PC-9 (cell line): Measurements from ENCODE around the gene OR8D2.

ENCODE experiments used
- CTCF ChIP-seq: fragments of 200-600 bp; sonication (generic); conservative IDR thresholded peaks from 2 replicates; pipeline ENCODE4 v1.6.1; 2017; ENCODE audit warnings: mixed run types, antibody characterized with exemption, mild to moderate bottlenecking, moderate library complexity
- EZH2 ChIP-seq: fragments of 200-600 bp; sonication (generic); IDR thresholded peaks from 2 replicates; pipeline ENCODE4 v1.8.0; 2017; ENCODE audit warnings: antibody characterized with exemption, low read depth

- TF ChIP-seq CTCF (no peak), EZH2 (no peak)
Measured at GRCh38 chr11:124320097-124320496, at the start of gene OR8D2.
